Measurements from ENCODE around the gene PNLDC1.

PNLDC1 gene

GRCh38 chr6:159832946-159833345, 32.9 kb downstream of the PNLDC1 start:
- Histone ChIP-seq H3K4me2 (ENCODE audit: low read length) (no peak overlapping the region), H3K14ac (ENCODE audit: low read length) (no peak overlapping the region), H3K4me3 (ENCODE audit: low read depth, low read length) (no peak overlapping the region), H3K9ac (ENCODE audit: low read length) (no peak overlapping the region), H4K12ac (ENCODE audit: low read depth, low read length) (no peak overlapping the region), H3K79me2 (ENCODE audit: control insufficient read depth, insufficient read depth, low read length, poor library complexity) (no peaks in the 10 kb centered on the region), H3K27me3 (ENCODE audit: insufficient read depth, low read length) (no peaks in the 10 kb centered on the region), H2AK5ac (ENCODE audit: low read length) (no peak overlapping the region), H3K23ac (ENCODE audit: low read length) (no peak overlapping the region), H2AFZ (ENCODE audit: insufficient read depth, low read length, poor library complexity) (no peak overlapping the region), H4K8ac (ENCODE audit: low read depth, low read length) (no peak overlapping the region), H3K18ac (ENCODE audit: low read length) (no peak overlapping the region), H3K9me3 (ENCODE audit: insufficient read depth, low read depth, low read length) (no peaks in the 10 kb centered on the region), H3K36me3 (ENCODE audit: control insufficient read depth in 1 of 2, insufficient read depth in 2 of 2, low read length in 2 of 2) (no peaks in the 10 kb centered on the region), H4K91ac (ENCODE audit: low read depth, low read length) (no peak overlapping the region), H3K4ac (ENCODE audit: low read depth, low read length) (no peak overlapping the region), H2BK5ac (ENCODE audit: low read depth, low read length, poor library complexity) (no peak overlapping the region), H3K27ac (ENCODE audit: low read depth, low read length) (no peak overlapping the region), H3K79me1 (ENCODE audit: low read length) (no peaks in the 10 kb centered on the region), H3K4me1 (ENCODE audit: control insufficient read depth in 1 of 2, insufficient read depth in 2 of 2, low read length in 2 of 2) (peaks cover 0 to 2% of the 10 kb centered on the region in 2 experiments), H2BK120ac (ENCODE audit: insufficient read depth, low read length, poor library complexity) (no peak overlapping the region), H2BK12ac (ENCODE audit: low read length) (no peak overlapping the region)
- DNase-seq, result peak in 1 of 2 donors; percentile 9
- WGBS (ENCODE audit: extremely low coverage, insufficient coverage, insufficient read length), result no CpG with 5 or more reads among the region's 4 CpGs

GRCh38 chr6:159833556-159833955, 33.5 kb downstream of the PNLDC1 start:
- Histone ChIP-seq H3K79me1 (ENCODE audit: low read length) (no peaks in the 10 kb centered on the region), H3K4me3 (ENCODE audit: low read depth, low read length) (no peak overlapping the region), H3K18ac (ENCODE audit: low read length) (no peak overlapping the region), H3K27ac (ENCODE audit: low read depth, low read length) (no peak overlapping the region), H3K23ac (ENCODE audit: low read length) (no peak overlapping the region), H3K36me3 (ENCODE audit: control insufficient read depth in 1 of 2, insufficient read depth in 2 of 2, low read length in 2 of 2) (no peaks in the 10 kb centered on the region), H2BK120ac (ENCODE audit: insufficient read depth, low read length, poor library complexity) (no peak overlapping the region), H2AK5ac (ENCODE audit: low read length) (no peak overlapping the region), H4K12ac (ENCODE audit: low read depth, low read length) (no peak overlapping the region), H3K14ac (ENCODE audit: low read length) (no peak overlapping the region), H3K4me2 (ENCODE audit: low read length) (no peak overlapping the region), H2BK5ac (ENCODE audit: low read depth, low read length, poor library complexity) (no peak overlapping the region), H3K79me2 (ENCODE audit: control insufficient read depth, insufficient read depth, low read length, poor library complexity) (no peaks in the 10 kb centered on the region), H4K8ac (ENCODE audit: low read depth, low read length) (no peak overlapping the region), H3K4ac (ENCODE audit: low read depth, low read length) (no peak overlapping the region), H3K9ac (ENCODE audit: low read length) (no peak overlapping the region), H4K91ac (ENCODE audit: low read depth, low read length) (no peak overlapping the region), H3K27me3 (ENCODE audit: insufficient read depth, low read length) (no peaks in the 10 kb centered on the region), H3K4me1 (ENCODE audit: control insufficient read depth in 1 of 2, insufficient read depth in 2 of 2, low read length in 2 of 2) (no peaks in the 10 kb centered on the region), H2BK12ac (ENCODE audit: low read length) (no peak overlapping the region), H2AFZ (ENCODE audit: insufficient read depth, low read length, poor library complexity) (no peak overlapping the region), H3K9me3 (ENCODE audit: insufficient read depth, low read depth, low read length) (no peaks in the 10 kb centered on the region)
- no peak for DNase-seq
- WGBS (ENCODE audit: extremely low coverage, insufficient coverage, insufficient read length), result no CpG with 5 or more reads among the region's 2 CpGs

GRCh38 chr6:159833997-159834603, 34.0 kb downstream of the PNLDC1 start:
- Histone ChIP-seq H3K79me1 (ENCODE audit: low read length) (no peaks in the 10 kb centered on the region), H4K12ac (ENCODE audit: low read depth, low read length) (no peak overlapping the region), H3K4me3 (ENCODE audit: low read depth, low read length) (no peak overlapping the region), H3K4me1 (ENCODE audit: control insufficient read depth in 1 of 2, insufficient read depth in 2 of 2, low read length in 2 of 2) (no peaks in the 10 kb centered on the region), H3K36me3 (ENCODE audit: control insufficient read depth in 1 of 2, insufficient read depth in 2 of 2, low read length in 2 of 2) (no peaks in the 10 kb centered on the region), H3K4me2 (ENCODE audit: low read length) (no peak overlapping the region), H2BK12ac (ENCODE audit: low read length) (no peak overlapping the region), H2AK5ac (ENCODE audit: low read length) (no peak overlapping the region), H3K14ac (ENCODE audit: low read length) (no peak overlapping the region), H3K27ac (ENCODE audit: low read depth, low read length) (no peak overlapping the region), H4K91ac (ENCODE audit: low read depth, low read length) (no peak overlapping the region), H3K4ac (ENCODE audit: low read depth, low read length) (no peak overlapping the region), H3K23ac (ENCODE audit: low read length) (no peak overlapping the region), H3K18ac (ENCODE audit: low read length) (no peak overlapping the region), H2AFZ (ENCODE audit: insufficient read depth, low read length, poor library complexity) (no peak overlapping the region), H2BK120ac (ENCODE audit: insufficient read depth, low read length, poor library complexity) (no peak overlapping the region), H2BK5ac (ENCODE audit: low read depth, low read length, poor library complexity) (no peak overlapping the region), H3K9me3 (ENCODE audit: insufficient read depth, low read depth, low read length) (no peaks in the 10 kb centered on the region), H3K79me2 (ENCODE audit: control insufficient read depth, insufficient read depth, low read length, poor library complexity) (no peaks in the 10 kb centered on the region), H3K9ac (ENCODE audit: low read length) (no peak overlapping the region), H4K8ac (ENCODE audit: low read depth, low read length) (no peak overlapping the region), H3K27me3 (ENCODE audit: insufficient read depth, low read length) (no peaks in the 10 kb centered on the region)
- DNase-seq, result no peak
- no CpG with 5 or more reads among the region's 5 CpGs for WGBS (ENCODE audit: extremely low coverage, insufficient coverage, insufficient read length)

DNA sequence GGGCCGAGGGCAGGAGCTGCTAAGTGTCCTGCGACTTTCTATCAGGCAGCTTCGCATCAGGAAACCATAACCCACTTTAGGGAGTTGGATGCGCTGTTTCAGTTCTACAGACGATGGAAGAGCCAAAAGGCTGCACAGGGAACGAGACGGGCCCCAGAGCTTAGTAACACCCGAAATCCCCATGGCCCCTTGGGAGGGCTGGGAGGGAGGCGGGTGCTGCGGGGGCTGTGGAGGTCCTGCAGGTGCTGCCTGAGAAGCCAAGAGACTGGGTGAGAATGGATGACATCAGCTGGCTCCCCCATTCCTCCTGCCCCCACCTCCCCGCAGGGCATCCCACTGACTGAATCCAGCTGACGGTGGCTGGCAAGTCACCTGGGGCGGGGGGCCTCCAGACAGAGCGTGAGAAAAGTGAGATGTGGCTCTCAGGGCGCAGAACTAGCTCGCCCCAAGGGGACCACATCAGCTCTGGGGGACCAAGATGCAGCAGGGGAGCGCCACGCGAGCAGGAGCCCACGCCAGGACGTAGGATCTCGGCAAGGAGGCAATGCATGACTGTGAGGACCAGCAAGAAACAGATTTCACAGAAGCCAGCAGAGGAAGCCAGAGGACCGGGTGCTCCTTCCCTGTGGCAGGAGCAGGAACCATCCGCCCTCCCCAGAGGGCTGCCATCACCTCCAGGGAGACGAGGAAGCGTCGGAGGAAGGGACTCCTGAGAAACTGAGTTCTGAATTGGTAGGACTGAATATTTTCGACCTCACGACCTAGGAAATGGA, 36.8 kb downstream of the PNLDC1 start:
- Histone ChIP-seq H3K9ac (ENCODE audit: low read length) (no peak overlapping the region), H3K9me3 (ENCODE audit: insufficient read depth, low read depth, low read length) (no peaks in the 10 kb centered on the region), H3K27ac (ENCODE audit: low read depth, low read length) (no peak overlapping the region), H3K4ac (ENCODE audit: low read depth, low read length) (no peak overlapping the region), H3K79me2 (ENCODE audit: control insufficient read depth, insufficient read depth, low read length, poor library complexity) (no peaks in the 10 kb centered on the region), H3K14ac (ENCODE audit: low read length) (no peak overlapping the region), H2BK120ac (ENCODE audit: insufficient read depth, low read length, poor library complexity) (no peak overlapping the region), H4K8ac (ENCODE audit: low read depth, low read length) (no peak overlapping the region), H3K27me3 (ENCODE audit: insufficient read depth, low read length) (no peaks in the 10 kb centered on the region), H4K91ac (ENCODE audit: low read depth, low read length) (no peak overlapping the region), H3K4me2 (ENCODE audit: low read length) (no peak overlapping the region), H3K4me3 (ENCODE audit: low read depth, low read length) (no peak overlapping the region), H2BK12ac (ENCODE audit: low read length) (no peak overlapping the region), H2AFZ (ENCODE audit: insufficient read depth, low read length, poor library complexity) (no peak overlapping the region), H2BK5ac (ENCODE audit: low read depth, low read length, poor library complexity) (no peak overlapping the region), H2AK5ac (ENCODE audit: low read length) (no peak overlapping the region), H3K36me3 (ENCODE audit: control insufficient read depth in 1 of 2, insufficient read depth in 2 of 2, low read length in 2 of 2) (no peaks in the 10 kb centered on the region), H3K79me1 (ENCODE audit: low read length) (no peaks in the 10 kb centered on the region), H3K23ac (ENCODE audit: low read length) (no peak overlapping the region), H3K4me1 (ENCODE audit: control insufficient read depth in 1 of 2, insufficient read depth in 2 of 2, low read length in 2 of 2) (no peaks in the 10 kb centered on the region), H4K12ac (ENCODE audit: low read depth, low read length) (no peak overlapping the region), H3K18ac (ENCODE audit: low read length) (no peak overlapping the region)
- no peak for DNase-seq
- whole genome bisulfite sequencing (ENCODE audit: extremely low coverage, insufficient coverage, insufficient read length), result no CpG with 5 or more reads among the region's 29 CpGs
